GM18499 (cell line): ENCODE data around the gene DNA2.

ENCODE experiments used
- ATAC-seq: cut with Tn5 transposase; IDR thresholded peaks from one replicate; pipeline ENCODE4 v1.9.1; 2021; ENCODE audit warnings: moderate number of reproducible peaks; ENCODE audit not compliant: insufficient read depth, unreplicated experiment

DNA2 gene

DNA sequence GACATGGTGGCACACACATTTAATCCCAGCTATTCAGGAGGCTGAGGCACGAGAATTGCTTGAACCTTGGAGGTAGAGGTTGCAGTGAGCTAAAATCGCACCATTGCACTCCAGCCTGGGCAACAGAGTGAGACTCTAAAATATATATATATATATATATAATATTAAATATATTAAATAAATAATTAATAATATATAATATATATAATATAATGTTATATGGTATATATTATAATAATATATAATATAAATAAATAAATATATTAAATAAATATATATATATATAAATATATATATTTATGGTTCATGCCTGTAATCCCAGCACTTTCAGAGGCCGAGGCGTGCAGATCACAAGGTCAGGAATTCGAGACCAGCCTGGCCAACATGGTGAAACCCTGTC is 105.2 kb downstream of the DNA2 start:
- no peak for ATAC-seq

GRCh38 chr10:68365611-68366010 is 106.2 kb downstream of the DNA2 start:
- ATAC-seq: no peak

- no peak for ATAC-seq
Observed at GRCh38 chr10:68364101-68364886, 107.5 kb downstream of the DNA2 start.
